GM12864 (cell line): ENCODE measurements around the gene GRIN1.

Source experiments
- DNase-seq: peaks from one replicate; pipeline ENCODE4 v3.0.0-alpha.2; 2011; ENCODE audit warnings: low read depth
- H3K4me3 ChIP-seq: 2 replicates; pipeline ENCODE4 v1.5.1; 2011; ENCODE audit warnings: mild to moderate bottlenecking, low read depth, low read length, control low read depth
- TF ChIP-seq, protein P1 (sequence below): IDR thresholded peaks from 2 replicates; pipeline ENCODE4 v1.5.1; 2011; ENCODE audit warnings: low read depth, mild to moderate bottlenecking, moderate library complexity, low read length, control low read depth, inconsistent platforms; ENCODE audit errors: missing control alignments

The GRIN1 gene

DNA sequence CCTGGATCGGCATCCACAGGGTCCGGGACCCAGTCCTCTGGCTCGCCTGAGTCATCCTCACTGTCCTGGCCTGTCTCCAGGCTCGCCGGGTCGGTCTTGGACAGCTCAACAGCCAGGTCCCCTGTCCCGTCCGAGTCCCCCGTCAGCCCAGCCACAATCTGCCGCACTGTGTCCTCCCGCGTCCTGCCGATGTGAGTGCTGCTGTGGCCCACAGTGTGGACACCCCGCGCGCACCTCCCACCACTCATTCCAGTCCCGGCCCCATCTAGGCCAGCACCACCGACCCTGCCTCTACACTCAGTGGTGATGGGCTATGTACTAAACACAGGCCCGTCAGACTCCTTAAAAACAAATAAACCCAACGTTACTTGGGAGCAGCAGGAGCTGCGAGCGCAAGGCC lies 42.7 kb downstream of the GRIN1 start:
- DNase-seq = no peak
- H3K4me3 ChIP-seq = no peak overlapping the region
- TF ChIP-seq, protein P1, sequence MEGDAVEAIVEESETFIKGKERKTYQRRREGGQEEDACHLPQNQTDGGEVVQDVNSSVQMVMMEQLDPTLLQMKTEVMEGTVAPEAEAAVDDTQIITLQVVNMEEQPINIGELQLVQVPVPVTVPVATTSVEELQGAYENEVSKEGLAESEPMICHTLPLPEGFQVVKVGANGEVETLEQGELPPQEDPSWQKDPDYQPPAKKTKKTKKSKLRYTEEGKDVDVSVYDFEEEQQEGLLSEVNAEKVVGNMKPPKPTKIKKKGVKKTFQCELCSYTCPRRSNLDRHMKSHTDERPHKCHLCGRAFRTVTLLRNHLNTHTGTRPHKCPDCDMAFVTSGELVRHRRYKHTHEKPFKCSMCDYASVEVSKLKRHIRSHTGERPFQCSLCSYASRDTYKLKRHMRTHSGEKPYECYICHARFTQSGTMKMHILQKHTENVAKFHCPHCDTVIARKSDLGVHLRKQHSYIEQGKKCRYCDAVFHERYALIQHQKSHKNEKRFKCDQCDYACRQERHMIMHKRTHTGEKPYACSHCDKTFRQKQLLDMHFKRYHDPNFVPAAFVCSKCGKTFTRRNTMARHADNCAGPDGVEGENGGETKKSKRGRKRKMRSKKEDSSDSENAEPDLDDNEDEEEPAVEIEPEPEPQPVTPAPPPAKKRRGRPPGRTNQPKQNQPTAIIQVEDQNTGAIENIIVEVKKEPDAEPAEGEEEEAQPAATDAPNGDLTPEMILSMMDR = no peak

DNA sequence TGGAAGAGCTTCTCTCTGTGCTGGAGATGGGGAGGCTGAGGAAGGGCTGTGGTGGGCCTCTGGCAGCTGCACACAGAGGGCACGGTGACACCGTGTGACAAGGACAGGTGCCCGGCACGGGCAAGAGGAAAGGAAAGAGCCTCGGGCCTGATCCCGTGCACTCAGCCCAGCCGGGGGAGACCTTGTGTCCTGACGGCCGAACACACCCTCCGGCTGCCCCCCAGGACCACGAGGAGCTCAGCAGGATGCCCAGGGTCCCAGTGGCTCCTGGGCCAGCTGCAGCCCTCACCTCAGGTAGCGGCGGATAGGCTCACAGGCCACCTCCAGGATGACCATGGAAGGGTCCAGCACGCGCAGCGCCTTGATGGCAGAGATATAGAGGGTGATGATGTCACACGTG lies 43.9 kb downstream of the GRIN1 start:
- no peak for DNase-seq
- TF ChIP-seq, protein P1 = no peak
- H3K4me3 ChIP-seq = no peak overlapping the region

DNA sequence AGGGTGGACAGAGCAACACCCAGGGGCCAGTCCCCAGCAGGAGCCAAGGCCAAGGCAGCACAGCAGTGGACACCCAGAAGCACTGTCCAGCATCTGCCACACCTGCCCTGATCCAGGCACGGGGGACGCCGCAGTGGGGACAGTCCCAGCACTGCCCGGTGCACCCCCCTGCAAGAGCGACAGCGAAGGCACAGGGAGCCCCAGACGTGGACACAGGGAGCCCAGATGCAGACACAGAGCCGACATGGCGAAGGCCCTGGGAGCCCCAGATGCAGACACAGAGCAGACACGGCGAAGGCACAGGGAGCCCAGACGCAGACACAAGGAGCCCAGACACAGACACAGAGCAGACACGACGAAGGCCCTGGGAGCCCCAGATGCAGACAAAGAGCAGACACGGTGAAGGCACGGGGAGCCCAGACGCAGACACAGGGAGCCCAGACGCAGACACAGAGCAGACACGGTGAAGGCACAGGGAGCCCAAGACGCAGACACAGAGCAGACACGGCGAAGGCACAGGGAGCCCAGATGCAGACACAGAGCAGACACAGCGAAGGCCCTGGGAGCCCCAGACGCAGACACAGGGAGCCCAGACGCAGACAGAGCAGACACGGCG lies 45.1 kb downstream of the GRIN1 start:
- no peak for DNase-seq
- H3K4me3 ChIP-seq = no peak overlapping the region
- TF ChIP-seq, protein P1 = no peak

DNA sequence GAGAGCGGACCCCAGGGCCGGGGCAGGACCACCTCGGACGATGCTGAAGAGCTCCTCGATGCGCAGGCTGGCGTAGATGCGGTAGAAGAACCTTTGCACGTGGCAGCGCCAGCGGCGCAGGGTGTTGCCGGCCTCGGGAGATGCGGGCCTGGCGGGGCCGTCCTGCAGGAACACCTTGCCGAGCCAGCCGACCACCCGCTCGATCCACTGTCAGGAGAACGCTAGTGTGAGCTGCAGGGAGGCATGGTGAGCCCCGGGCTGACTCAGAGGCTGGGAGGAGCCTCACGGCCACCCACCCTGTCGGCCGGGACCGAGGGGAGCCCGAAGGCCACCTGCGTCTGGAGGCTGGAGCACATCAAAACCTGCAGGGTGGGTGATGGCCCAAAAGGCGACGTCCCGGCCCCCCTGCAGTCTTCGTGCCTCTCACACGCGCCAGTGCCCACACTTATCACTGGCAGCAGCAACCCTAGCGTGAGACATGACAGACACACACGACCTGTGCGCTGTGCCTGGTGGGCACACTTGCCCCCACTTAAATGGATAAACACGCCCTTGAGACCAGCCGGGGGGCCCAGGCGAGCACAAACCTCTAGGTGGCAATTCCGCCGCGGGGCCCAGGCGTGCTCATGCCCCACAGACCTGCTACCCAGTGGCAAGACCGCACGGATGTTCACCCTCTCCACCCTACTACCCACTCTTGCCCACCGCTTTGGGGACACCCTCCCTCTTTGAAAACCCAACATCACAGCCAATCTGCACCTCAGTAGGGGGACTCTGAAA lies 46.1 kb downstream of the GRIN1 start:
- DNase-seq = no peak
- TF ChIP-seq, protein P1 = no peak
- no peak overlapping the region for H3K4me3 ChIP-seq

DNA sequence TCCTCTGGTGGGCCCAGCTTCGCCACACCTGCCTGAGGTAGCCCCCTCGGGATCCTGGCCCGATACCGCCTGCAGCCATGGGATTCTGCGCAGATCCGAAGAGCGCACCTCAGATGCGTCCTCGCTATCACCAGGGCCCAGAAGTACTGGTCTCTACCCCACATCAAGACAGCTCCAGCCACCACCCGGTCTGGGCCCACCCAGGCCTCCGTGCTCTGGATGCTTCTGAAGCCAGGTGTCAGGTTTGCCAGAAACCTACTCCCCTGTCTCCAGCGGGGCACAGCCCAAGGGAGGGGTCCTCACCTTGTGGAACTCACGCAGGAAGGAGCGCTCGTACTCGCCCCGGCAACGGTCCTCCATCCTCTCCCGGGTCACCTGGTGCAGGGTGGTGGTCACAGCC lies 47.0 kb downstream of the GRIN1 start:
- no peak for DNase-seq
- TF ChIP-seq, protein P1 = no peak
- H3K4me3 ChIP-seq = no peak overlapping the region

DNA sequence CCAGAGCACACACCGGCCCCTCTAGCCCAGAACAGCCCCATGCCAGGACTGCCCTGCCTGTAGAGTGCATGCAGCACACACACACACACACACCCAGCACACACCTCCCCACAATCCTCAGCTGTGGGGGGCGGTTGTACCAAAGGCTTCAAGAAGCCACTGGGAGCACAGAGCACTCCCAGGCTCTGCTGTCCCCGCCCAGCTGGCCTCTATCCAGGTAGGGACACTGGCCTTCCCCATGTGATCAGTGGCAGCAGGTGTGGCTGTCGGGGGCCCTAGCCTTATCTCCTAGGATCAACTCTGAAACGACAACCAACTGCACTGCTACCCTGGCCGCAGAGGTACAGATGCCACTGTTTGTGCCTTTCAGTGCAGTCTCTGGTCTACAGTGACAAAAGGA lies 47.4 kb downstream of the GRIN1 start:
- TF ChIP-seq, protein P1 = no peak
- H3K4me3 ChIP-seq = no peak overlapping the region
- no peak for DNase-seq
